Endothelial cell of umbilical vein (primary cell): ENCODE results near the gene LBHD2. TPM values are rescaled to one million over a fixed set of nuclear protein-coding genes. Genes with fewer than 3 reads are reported as not detected.

Experiments used
- BruUV-seq: library from RNA; stranded (reverse); fragments of 400-500 nt; replicated peaks from 2 replicates; lab custom pipeline; 2021; lab: Mats Ljungman, UMichigan
- CTCF ChIA-PET: fragments of 300-600, 350-600 bp; sonication (Branson Sonifier 250); formaldehyde crosslinking; loops from one replicate; lab custom pipeline; 2021; ENCODE audit warnings: antibody characterized with exemption, inconsistent platforms; lab: Charles Lee
- POLR2A ChIA-PET: fragments of 300-600, 350-600 bp; sonication (Branson Sonifier 250); formaldehyde crosslinking; loops from one replicate; lab custom pipeline; 2021; ENCODE audit warnings: antibody characterized with exemption, inconsistent platforms; lab: Charles Lee
- DNase-seq: peaks from one replicate; pipeline ENCODE4 v3.0.0-alpha.2; 2011; ENCODE audit warnings: low read depth, low spot score
- FAIRE-seq: peaks from 2 replicates; lab custom pipeline; 2011; peaks lifted over from hg19 to GRCh38; lab: Jason Lieb, UNC
- H2AFZ ChIP-seq: 2 replicates; pipeline ENCODE4 v1.6.0; 2012; ENCODE audit warnings: low read depth, low read length, control low read depth, inconsistent platforms
- H3K27ac ChIP-seq: 2 replicates; pipeline ENCODE4 v1.5.1; 2011; ENCODE audit warnings: low read depth, mild to moderate bottlenecking, control low read depth, low read length, moderate library complexity; ENCODE audit not compliant: insufficient read depth
- H3K27me3 ChIP-seq, 2 experiments: 2 replicates each; pipeline versions ENCODE4 v1.6.0 to v1.6.1; 2011; ENCODE audit warnings: low read length in 2 of 2, mixed read lengths in 1 of 2; ENCODE audit not compliant: control insufficient read depth in 2 of 2, insufficient read depth in 2 of 2
- H3K36me3 ChIP-seq, 2 experiments: 2 replicates in 1 of 2; 3 replicates in 1 of 2; pipeline ENCODE4 v1.5.1; 2011; ENCODE audit warnings: low read length in 2 of 2, mild to moderate bottlenecking in 1 of 2, moderate library complexity in 1 of 2; ENCODE audit not compliant: control insufficient read depth in 2 of 2, insufficient read depth in 2 of 2; ENCODE audit errors: extremely low read depth in 1 of 2
- H3K4me1 ChIP-seq: 3 replicates; pipeline ENCODE4 v1.5.1; 2011; ENCODE audit warnings: mild to moderate bottlenecking, low read length; ENCODE audit not compliant: control insufficient read depth, insufficient read depth; ENCODE audit errors: extremely low read depth
- H3K4me2 ChIP-seq: 2 replicates; pipeline ENCODE4 v1.6.1; 2011; ENCODE audit warnings: low read length, control low read depth, mixed read lengths; ENCODE audit not compliant: insufficient read depth
- H3K4me3 ChIP-seq, 3 experiments: fragments of 200-600 bp in 1 of 3; sonication (generic), shearing (Covaris generic) in 1 of 3; replicated peaks in 1 of 3; 2 replicates each; pipeline ENCODE4 v1.5.1; 2011 to 2016; ENCODE audit warnings: control low read depth in 3 of 3, low read length in 3 of 3, mild to moderate bottlenecking in 2 of 3, inconsistent platforms in 1 of 3, low read depth in 1 of 3, moderate library complexity in 1 of 3; ENCODE audit not compliant: insufficient read depth in 1 of 3
- H3K79me2 ChIP-seq: 2 replicates; pipeline ENCODE4 v1.6.0; 2012; ENCODE audit warnings: low read length, inconsistent platforms; ENCODE audit not compliant: control insufficient read depth, insufficient read depth
- H3K9ac ChIP-seq: replicated peaks from 2 replicates; pipeline ENCODE3; 2011; ENCODE audit warnings: low read length, control low read depth; ENCODE audit not compliant: insufficient read depth; ENCODE audit errors: extremely low read depth
- H3K9me1 ChIP-seq: replicated peaks from 3 replicates; pipeline ENCODE4 v1.6.0; 2011; ENCODE audit warnings: mild to moderate bottlenecking, low read length; ENCODE audit not compliant: control insufficient read depth, insufficient read depth; ENCODE audit errors: extremely low read depth
- H3K9me3 ChIP-seq: replicated peaks from 2 replicates; pipeline ENCODE4 v1.5.1; 2012; ENCODE audit warnings: low read length, inconsistent platforms; ENCODE audit not compliant: control insufficient read depth, insufficient read depth
- H4K20me1 ChIP-seq: replicated peaks from 2 replicates; pipeline ENCODE3; 2011; ENCODE audit warnings: mild to moderate bottlenecking, low read length; ENCODE audit not compliant: control insufficient read depth, insufficient read depth; ENCODE audit errors: extremely low read depth
- CTCF ChIP-seq, 2 donors: IDR thresholded peaks; 1 replicate in 1 of 2; 2 replicates in 1 of 2; pipeline ENCODE4 v1.5.1; 2011; ENCODE audit warnings: low read length in 2 of 2, mild to moderate bottlenecking in 2 of 2, moderate library complexity in 2 of 2, control low read depth in 1 of 2, inconsistent platforms in 1 of 2, low read depth in 1 of 2; ENCODE audit not compliant: insufficient read depth in 1 of 2; ENCODE audit errors: extremely low read depth in 1 of 2
- EZH2 ChIP-seq: IDR thresholded peaks from 2 replicates; pipeline ENCODE4 v1.6.1; 2012; ENCODE audit warnings: borderline replicate concordance, low read depth, mild to moderate bottlenecking, moderate library complexity, low read length, inconsistent platforms; ENCODE audit not compliant: severe bottlenecking
- FOS ChIP-seq: IDR thresholded peaks from 2 replicates; pipeline ENCODE4 v1.6.1; 2011; ENCODE audit warnings: mild to moderate bottlenecking, low read length, moderate library complexity, borderline replicate concordance; ENCODE audit not compliant: insufficient read depth
- GATA2 ChIP-seq: IDR thresholded peaks from 2 replicates; pipeline ENCODE4 v1.7.0; 2011; ENCODE audit warnings: low read depth, mild to moderate bottlenecking, moderate library complexity, mixed read lengths, low read length; ENCODE audit not compliant: insufficient read length, insufficient read depth
- JUN ChIP-seq: IDR thresholded peaks from 2 replicates; pipeline ENCODE4 v1.6.1; 2011; ENCODE audit warnings: borderline replicate concordance, low read depth; ENCODE audit not compliant: insufficient read length, insufficient read depth
- MYC ChIP-seq: IDR thresholded peaks from one replicate; pipeline ENCODE4 v1.6.1; 2011; ENCODE audit warnings: mild to moderate bottlenecking, low read depth, low read length
- POLR2A ChIP-seq: IDR thresholded peaks from 2 replicates; pipeline ENCODE4 v1.6.1; 2012; ENCODE audit warnings: low read depth, mild to moderate bottlenecking, control low read depth, low read length
- POLR2AphosphoS5 ChIP-seq: IDR thresholded peaks from 2 replicates; pipeline ENCODE4 v1.6.1; 2012; ENCODE audit warnings: low read depth, mild to moderate bottlenecking, control low read depth, low read length, moderate library complexity; ENCODE audit not compliant: insufficient read depth
- dilution Hi-C: fragments of 300-500 bp; cut with MboI; formaldehyde crosslinking; loops from one replicate; pipeline ENCODE4 v1.15.0; 2019; ENCODE audit warnings: low sequenced_read_pairs; ENCODE audit not compliant: extremely low pct_ligation_motif_present
- intact Hi-C: fragments of 100-400 bp; cut with micrococcal nuclease; formaldehyde crosslinking; loops from one replicate; pipeline ENCODE4 v1.10.0; 2022
- polyA plus RNA-seq, 4 experiments: library from polyadenylated mRNA; depleted of rRNA in 3 of 4; stranded (reverse) in 3 of 4; unstranded in 1 of 4; fragments of >200 nt; gene quantifications; 2 replicates each; pipeline versions ENCODE4 v1.2.1 to v1.2.3, GENCODE V29; 2011 to 2012; ENCODE audit warnings: missing spikeins in 1 of 4
- total RNA-seq: library from RNA; stranded (reverse); gene quantifications from 2 replicates; pipeline ENCODE4 v1.2.3, GENCODE V29; 2021
- TF ChIP-seq, protein P1 (sequence below): IDR thresholded peaks from 2 replicates; pipeline ENCODE4 v1.6.1; 2011; ENCODE audit not compliant: insufficient read depth, insufficient read length

LBHD2 gene
- total and polyA plus RNA-seq, 2 donors (not counting 3 experiments of a cell fraction or from before 2014, with no cell fraction given), result not detected

DNA sequence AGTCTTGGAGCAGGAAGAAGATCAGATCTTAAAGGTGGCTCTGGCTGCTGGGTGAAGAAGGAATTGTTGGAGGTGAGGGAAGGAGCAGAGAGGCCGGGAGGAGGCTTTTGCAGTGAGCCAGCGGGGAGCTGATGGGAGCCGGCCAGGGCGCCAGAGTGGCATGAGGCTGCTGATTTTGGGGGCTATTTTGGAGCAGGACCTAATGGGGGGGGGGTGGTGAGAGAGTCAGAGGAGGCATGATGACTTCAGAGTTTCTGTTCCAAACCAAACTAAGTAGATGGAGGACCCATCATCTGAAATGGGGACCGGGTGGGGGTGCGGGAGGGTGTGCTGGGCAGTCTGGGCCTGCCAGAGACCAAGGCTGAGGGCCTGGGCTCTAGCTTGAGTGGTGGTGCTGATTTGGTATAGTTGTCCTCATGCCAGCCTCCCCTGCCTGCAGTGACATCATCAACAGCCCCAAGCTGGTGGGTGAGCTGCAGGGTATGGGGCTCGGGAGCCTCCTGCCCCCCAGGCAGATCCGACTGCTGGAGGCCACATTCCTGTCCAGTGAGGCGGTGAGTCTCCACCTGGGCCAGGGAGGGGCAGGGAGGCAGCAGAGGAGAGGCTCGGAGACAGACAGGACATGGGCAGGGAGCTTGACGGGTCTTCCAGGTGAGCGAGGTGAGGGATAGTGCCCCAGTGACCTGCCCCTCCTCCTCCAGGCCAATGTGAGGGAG is 45.4 kb downstream of the LBHD2 start:
- no peak overlapping the region for H3K9ac ChIP-seq
- no peak overlapping the region for H3K27ac ChIP-seq
- H3K36me3 ChIP-seq, result peaks cover 0 to 22% of the 10 kb centered on the region in 2 experiments
- ChIA-PET POLR2A (no interaction called here), CTCF (interaction anchor here (1.9 to 6.9 kb wide), 2 partner anchors 11 to 24 kb away, joined by 9 to 86 read pairs; no protein-coding TSS in a partner anchor)
- peaks cover 16% of the 10 kb centered on the region for H3K4me1 ChIP-seq
- H4K20me1 ChIP-seq, result no peaks in the 10 kb centered on the region
- no peak overlapping the region for H3K4me3 ChIP-seq
- BruUV-seq, result no TSS peak
- TF ChIP-seq EZH2 (no peak), FOS (no peak), JUN (no peak), POLR2AphosphoS5 (no peak), POLR2A (no peak), GATA2 (no peak), MYC (no peak), CTCF (IDR thresholded peaks at IDR 0.05; ENCODE audit: extremely low read depth in 1 of 2, insufficient read depth in 1 of 2, low read depth in 1 of 2, low read length in 2 of 2) (no peak)
- TF ChIP-seq, protein P1, sequence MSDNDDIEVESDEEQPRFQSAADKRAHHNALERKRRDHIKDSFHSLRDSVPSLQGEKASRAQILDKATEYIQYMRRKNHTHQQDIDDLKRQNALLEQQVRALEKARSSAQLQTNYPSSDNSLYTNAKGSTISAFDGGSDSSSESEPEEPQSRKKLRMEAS, result no peak
- dilution Hi-C loops, result no loop called here
- no peaks in the 10 kb centered on the region for H3K79me2 ChIP-seq
- DNase-seq, result no peak
- H3K27me3 ChIP-seq, result no peaks in the 10 kb centered on the region
- FAIRE-seq, result no peak
- no peaks in the 10 kb centered on the region for H3K9me3 ChIP-seq
- intact Hi-C loops, result loop anchor here (10.0 kb wide), 1 partner anchor 255 kb away; the partner anchor contains the start of gene MARK3
- no peak overlapping the region for H3K4me2 ChIP-seq
- no peak overlapping the region for H2AFZ ChIP-seq
- no peaks in the 10 kb centered on the region for H3K9me1 ChIP-seq
